GM12891 (cell line): ENCODE results near the gene DCTN2.

Experiments
- DNase-seq: peaks from one replicate; pipeline ENCODE4 v3.0.0; 2011; ENCODE audit warnings: low spot score; ENCODE audit not compliant: insufficient read length
- FAIRE-seq: peaks from 2 replicates; lab custom pipeline; 2011; peaks lifted over from hg19 to GRCh38; lab: Jason Lieb, UNC
- PAX5 ChIP-seq: IDR thresholded peaks from 2 replicates; pipeline ENCODE4 v1.6.1; 2011; ENCODE audit warnings: low read length, moderate library complexity, mild to moderate bottlenecking; ENCODE audit not compliant: insufficient read depth, severe bottlenecking
- POLR2A ChIP-seq: IDR thresholded peaks from 2 replicates; pipeline ENCODE4 v1.6.1; 2011; ENCODE audit warnings: low read depth, low read length, control low read depth
- POLR2AphosphoS5 ChIP-seq: IDR thresholded peaks from 2 replicates; pipeline ENCODE4 v1.6.1; 2011; ENCODE audit warnings: low read depth, low read length, control low read depth
- POU2F2 ChIP-seq: IDR thresholded peaks from 2 replicates; pipeline ENCODE4 v1.6.1; 2011; ENCODE audit warnings: low read depth, mild to moderate bottlenecking, control low read depth, low read length, moderate library complexity
- SPI1 ChIP-seq: IDR thresholded peaks from 2 replicates; pipeline ENCODE4 v1.6.1; 2011; ENCODE audit warnings: low read depth, low read length, control low read depth
- TAF1 ChIP-seq: IDR thresholded peaks from 2 replicates; pipeline ENCODE4 v1.6.1; 2011; ENCODE audit warnings: low read depth, low read length, control low read depth

DCTN2 gene

GRCh38 chr12:57560516-57560915, 13.5 kb upstream of the DCTN2 start:
- no peak for FAIRE-seq
- DNase-seq = no peak
- no peak for TF ChIP-seq SPI1
- no peak for TF ChIP-seq POLR2AphosphoS5
- no peak for TF ChIP-seq POLR2A
- TF ChIP-seq PAX5 = no peak
- no peak for TF ChIP-seq TAF1
- no peak for TF ChIP-seq POU2F2

- TF ChIP-seq POLR2AphosphoS5 (no peak), POU2F2 (no peak), SPI1 (no peak), TAF1 (no peak), PAX5 (no peak), POLR2A (no peak)
- DNase-seq = no peak
- no peak for FAIRE-seq
These were observed 11.9 kb upstream of the DCTN2 start for GRCh38 chr12:57558864-57559263.

DNA sequence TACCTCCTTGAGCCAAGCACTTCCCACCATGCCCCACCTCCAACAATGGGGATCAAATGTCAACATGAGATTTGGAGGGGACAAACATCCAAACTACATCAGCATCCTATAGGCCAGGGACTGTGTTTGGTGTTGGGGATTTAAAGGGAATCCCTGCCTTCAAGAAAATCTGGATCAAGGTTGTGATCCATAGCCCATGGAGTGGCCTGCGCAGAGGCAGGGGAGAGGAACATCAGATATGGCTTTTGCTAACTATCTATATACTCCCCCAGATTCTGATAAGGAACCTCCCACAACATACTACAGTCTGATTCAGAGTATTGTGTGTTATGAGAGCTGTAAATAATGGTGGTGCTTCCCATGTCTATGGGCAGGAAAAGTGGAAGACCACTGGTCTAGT, 7.9 kb upstream of the DCTN2 start:
- DNase-seq (no peak), FAIRE-seq (no peak)
- TF ChIP-seq POU2F2 (no peak), PAX5 (no peak), SPI1 (no peak), TAF1 (no peak), POLR2AphosphoS5 (no peak), POLR2A (no peak)

DNA sequence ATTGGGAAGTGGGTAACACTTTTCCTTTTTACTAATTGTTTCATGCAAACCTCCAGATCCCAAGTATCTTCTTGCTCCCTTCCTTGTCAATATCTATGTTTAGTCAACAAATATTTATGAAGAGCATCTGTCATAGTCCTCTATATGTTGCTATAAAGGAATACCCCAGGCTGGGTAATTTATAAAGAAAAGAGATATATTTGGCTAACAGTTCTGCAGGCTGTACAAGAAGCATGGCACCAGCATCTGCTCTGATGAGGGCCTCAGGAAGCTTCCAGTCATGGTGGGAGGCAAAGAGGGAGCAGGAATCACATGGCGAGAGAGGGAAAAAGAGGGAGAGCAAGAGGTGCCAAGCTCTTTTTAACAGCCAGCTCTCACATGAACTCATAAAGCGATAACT, 7.5 kb upstream of the DCTN2 start:
- TF ChIP-seq POLR2A = no peak
- no peak for TF ChIP-seq PAX5
- no peak for TF ChIP-seq POU2F2
- TF ChIP-seq TAF1 = no peak
- no peak for TF ChIP-seq SPI1
- no peak for TF ChIP-seq POLR2AphosphoS5
- no peak for FAIRE-seq
- no peak for DNase-seq

GRCh38 chr12:57553343-57554202, 6.6 kb upstream of the DCTN2 start:
- FAIRE-seq = no peak
- TF ChIP-seq PAX5 (no peak), SPI1 (no peak), POLR2AphosphoS5 (no peak), POU2F2 (no peak), TAF1 (no peak), POLR2A (no peak)
- no peak for DNase-seq

DNA sequence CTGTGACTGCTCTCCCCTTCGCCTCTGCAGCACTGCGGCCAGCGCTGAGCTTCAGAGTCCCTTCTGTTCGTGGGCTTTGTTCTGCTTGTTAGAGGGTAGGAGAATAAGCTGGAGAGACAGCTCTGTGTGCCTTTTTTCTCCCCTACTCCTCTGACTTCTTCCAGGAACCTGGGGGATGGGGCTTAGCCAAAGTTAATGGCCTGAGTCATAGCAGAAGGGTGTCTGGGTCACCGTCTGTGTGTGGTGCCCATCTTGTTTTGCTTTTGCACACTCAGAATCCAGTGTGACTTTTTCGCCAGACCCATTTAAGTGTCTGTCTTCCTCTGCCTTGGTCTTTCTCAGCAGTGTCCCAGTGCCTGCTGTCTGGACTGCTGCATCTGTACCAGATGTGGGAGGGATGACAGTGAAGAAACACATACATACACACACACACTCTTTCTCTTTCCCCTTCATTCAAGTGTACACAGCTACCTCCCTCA, 5.9 kb upstream of the DCTN2 start:
- FAIRE-seq (no peak), DNase-seq (no peak)
- no peak for TF ChIP-seq POLR2AphosphoS5
- TF ChIP-seq TAF1 = no peak
- no peak for TF ChIP-seq PAX5
- no peak for TF ChIP-seq SPI1
- TF ChIP-seq POU2F2 = no peak
- no peak for TF ChIP-seq POLR2A

GRCh38 chr12:57552306-57552651, 5.3 kb upstream of the DCTN2 start:
- TF ChIP-seq POU2F2 = no peak
- no peak for TF ChIP-seq TAF1
- no peak for TF ChIP-seq POLR2AphosphoS5
- no peak for TF ChIP-seq SPI1
- no peak for TF ChIP-seq POLR2A
- no peak for TF ChIP-seq PAX5
- FAIRE-seq (no peak), DNase-seq (no peak)

GRCh38 chr12:57551637-57552305, 4.8 kb upstream of the DCTN2 start:
- no peak for TF ChIP-seq PAX5
- TF ChIP-seq TAF1 = no peak
- no peak for TF ChIP-seq POLR2A
- TF ChIP-seq POU2F2 = no peak
- no peak for TF ChIP-seq SPI1
- no peak for TF ChIP-seq POLR2AphosphoS5
- FAIRE-seq (no peak), DNase-seq (no peak)

- TF ChIP-seq SPI1 = no peak
- TF ChIP-seq TAF1 = no peak
- TF ChIP-seq POLR2AphosphoS5 = no peak
- no peak for TF ChIP-seq POLR2A
- TF ChIP-seq PAX5 = no peak
- no peak for TF ChIP-seq POU2F2
- FAIRE-seq = no peak
- no peak for DNase-seq
These were observed 3.9 kb upstream of the DCTN2 start for GRCh38 chr12:57550641-57551549.
